LNCaP clone FGC (cell line): Measurements from ENCODE around the gene SEM1.
"Not testable (repeated sequence)": the region's sequence is repeated elsewhere in the genome, so short reads cannot be mapped to it uniquely, and the experiment has no call there.

Source experiments
- DNase-seq: peaks from one replicate; pipeline ENCODE4 v3.0.0-alpha.2; 2011; ENCODE audit warnings: low read depth
- H3K4me3 ChIP-seq: 2 replicates; pipeline ENCODE4 v1.5.1; 2011; ENCODE audit warnings: mild to moderate bottlenecking, low read depth, low read length, control low read depth
- CTCF ChIP-seq: IDR thresholded peaks from 2 replicates; pipeline ENCODE4 v1.5.1; 2012; ENCODE audit warnings: mild to moderate bottlenecking; ENCODE audit not compliant: control insufficient read depth, insufficient read depth; ENCODE audit errors: extremely low read depth

The SEM1 gene

GRCh38 chr7:96649981-96650380 lies 59.7 kb downstream of the SEM1 start:
- H3K4me3 ChIP-seq: no peak overlapping the region
- TF ChIP-seq CTCF: no peak
- no peak for DNase-seq

DNA sequence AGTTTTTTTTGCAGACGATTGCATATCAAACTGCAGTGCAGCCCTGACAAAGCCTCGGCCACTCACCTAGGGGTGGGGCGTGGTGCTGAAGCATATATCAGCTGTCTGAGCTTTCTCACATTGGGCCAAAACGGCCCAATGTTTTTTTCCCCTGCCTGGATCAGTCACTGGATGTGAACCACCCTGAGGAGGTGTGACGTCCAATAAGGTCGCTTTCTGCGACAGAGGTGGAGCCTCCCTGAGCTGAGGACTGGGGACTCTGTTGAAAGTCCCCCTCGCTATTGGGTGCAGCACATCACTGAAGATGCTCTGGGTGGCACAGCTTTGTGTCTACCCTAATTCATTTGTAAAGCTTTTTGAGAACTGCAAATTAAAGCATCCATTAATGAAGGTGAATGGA lies 60.9 kb downstream of the SEM1 start:
- H3K4me3 ChIP-seq: no peak overlapping the region
- no peak for TF ChIP-seq CTCF

GRCh38 chr7:96647733-96648132 lies 61.9 kb downstream of the SEM1 start:
- no peak for DNase-seq
- H3K4me3 ChIP-seq: no peak overlapping the region
- no peak for TF ChIP-seq CTCF

More for the DNA sequence above, 60.9 kb downstream of the SEM1 start:
- no peak for DNase-seq

DNA sequence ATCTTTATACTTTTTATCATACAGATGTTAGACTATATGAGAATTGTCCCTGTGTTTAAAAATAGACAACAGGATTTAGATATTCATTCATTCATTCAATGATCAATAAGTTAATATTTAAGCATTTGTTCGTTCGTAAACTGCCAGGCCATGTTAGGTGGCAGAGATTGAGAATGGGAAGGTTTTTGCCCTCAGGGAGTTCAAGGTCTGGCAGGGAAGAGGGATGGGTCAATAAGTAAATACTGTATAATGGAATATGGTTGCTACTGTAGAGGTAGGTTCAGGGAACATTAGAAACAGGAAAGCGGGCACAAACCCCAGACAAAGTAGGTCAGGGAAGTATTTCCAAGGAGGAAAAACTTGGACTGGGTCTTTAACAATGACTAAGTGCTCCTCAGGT lies 64.6 kb downstream of the SEM1 start:
- H3K4me3 ChIP-seq: no peak overlapping the region
- no peak for TF ChIP-seq CTCF
- no peak for DNase-seq

- DNase-seq, H3K4me3 ChIP-seq: not testable (repeated sequence)
These were observed 66.2 kb downstream of the SEM1 start for GRCh38 chr7:96643436-96643835.

DNA sequence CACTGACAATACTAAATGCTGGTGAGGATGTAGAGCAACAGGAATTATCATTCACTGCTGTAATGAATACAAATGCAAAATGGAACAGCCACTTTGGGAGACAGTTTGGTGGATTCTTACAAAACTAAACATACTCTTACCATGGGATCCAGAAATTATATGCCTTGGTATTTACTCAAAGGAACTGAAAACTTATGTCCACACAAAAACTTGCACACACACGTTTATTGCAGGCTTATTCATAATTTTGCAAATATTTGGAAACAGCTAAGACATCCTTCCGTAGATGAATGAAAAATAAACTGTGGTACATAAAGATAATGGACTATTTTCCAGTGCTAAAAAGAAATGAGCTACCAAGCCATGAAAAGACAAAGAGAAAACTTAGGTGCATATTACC lies 69.6 kb downstream of the SEM1 start:
- DNase-seq: no peak
- no peak for TF ChIP-seq CTCF

More for the DNA sequence above, 69.6 kb downstream of the SEM1 start:
- H3K4me3 ChIP-seq: no peak overlapping the region
